ENCODE measurements around the gene DNAJC3. TPM values are rescaled to one million over a fixed set of nuclear protein-coding genes. Genes with fewer than 3 reads are reported as not detected.
A peak's percentile ranks its signal among the peaks of the same experiment; 100 is the strongest.
"Not testable (repeated sequence)": the region's sequence is repeated elsewhere in the genome, so short reads cannot be mapped to it uniquely, and the experiment has no call there.

DNAJC3 gene
- total and polyA plus RNA-seq, 2 of the 13 experiments (the other 11 are each of a cell fraction or from before 2014, with no cell fraction given) = 10.4 to 48.2 TPM

GRCh38 chr13:95660981-95661581, 15.9 kb upstream of the DNAJC3 start:
- POLR2A ChIA-PET = interaction anchor here (0.7 kb wide), 1 partner anchor 134 kb away, joined by 3 read pairs; no protein-coding TSS in a partner anchor
- no peak overlapping the region for H3K4me2 ChIP-seq (ENCODE audit: low read depth, low read length)

GRCh38 chr13:95667235-95667634, 9.7 kb upstream of the DNAJC3 start:
- H3K36me3 ChIP-seq (replicated peaks in 1 of 2; ENCODE audit: control insufficient read depth in 1 of 2, insufficient read depth in 2 of 2, low read length in 2 of 2); intact Hi-C loops (cut with micrococcal nuclease; ENCODE audit: unreplicated experiment); H2AFZ ChIP-seq (ENCODE audit: low read length); CTCF ChIA-PET (ENCODE audit: low intra/inter-chr PET ratio, low total read pairs); H3K27me3 ChIP-seq (ENCODE audit: control insufficient read depth in 1 of 2, insufficient read depth in 2 of 2, low read length in 2 of 2); H3K9ac ChIP-seq (ENCODE audit: insufficient read depth, low read depth, low read length); BruUV-seq (replicated peaks); H3K4me3 ChIP-seq (replicated peaks in 1 of 3; ENCODE audit: insufficient read depth in 1 of 3, low read depth in 2 of 3, low read length in 3 of 3); H3K4me2 ChIP-seq (ENCODE audit: low read depth, low read length); H4K20me1 ChIP-seq (ENCODE audit: insufficient read depth, low read length); DNase-seq (ENCODE audit: low spot score); FAIRE-seq; H3K79me2 ChIP-seq (ENCODE audit: insufficient read depth, low read length); ATAC-seq; POLR2A ChIA-PET; H3K27ac ChIP-seq (ENCODE audit: extremely low read length, insufficient read depth, low read length); H3K4me1 ChIP-seq (ENCODE audit: insufficient read depth, low read length); in situ Hi-C loops (cut with HindIII; ENCODE audit: extremely low pct_ligation_motif_present, low pct_unique_long_range_greater_than_20kb): not testable (repeated sequence)
- H3K9me3 ChIP-seq (ENCODE audit: low read length) = peaks cover 30% of the 10 kb centered on the region

More at GRCh38 chr13:95660981-95661581, 15.9 kb upstream of the DNAJC3 start:
- TF ChIP-seq STAG1 (CRISPR knock-in tag; IDR thresholded peaks at IDR 0.05) = peak; percentile 62
- TF ChIP-seq, protein P1, sequence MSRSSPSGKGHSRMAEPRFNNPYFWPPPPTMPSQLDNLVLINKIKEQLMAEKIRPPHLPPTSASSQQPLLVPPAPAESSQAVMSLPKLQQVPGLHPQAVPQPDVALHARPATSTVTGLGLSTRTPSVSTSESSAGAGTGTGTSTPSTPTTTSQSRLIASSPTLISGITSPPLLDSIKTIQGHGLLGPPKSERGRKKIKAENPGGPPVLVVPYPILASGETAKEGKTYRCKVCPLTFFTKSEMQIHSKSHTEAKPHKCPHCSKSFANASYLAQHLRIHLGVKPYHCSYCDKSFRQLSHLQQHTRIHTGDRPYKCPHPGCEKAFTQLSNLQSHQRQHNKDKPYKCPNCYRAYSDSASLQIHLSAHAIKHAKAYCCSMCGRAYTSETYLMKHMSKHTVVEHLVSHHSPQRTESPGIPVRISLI (CRISPR knock-in tag; IDR thresholded peaks at IDR 0.05; ENCODE audit: borderline replicate concordance) = peak; percentile 84; the same call in 1 of the 2 replicates
- TF ChIP-seq, protein P2, sequence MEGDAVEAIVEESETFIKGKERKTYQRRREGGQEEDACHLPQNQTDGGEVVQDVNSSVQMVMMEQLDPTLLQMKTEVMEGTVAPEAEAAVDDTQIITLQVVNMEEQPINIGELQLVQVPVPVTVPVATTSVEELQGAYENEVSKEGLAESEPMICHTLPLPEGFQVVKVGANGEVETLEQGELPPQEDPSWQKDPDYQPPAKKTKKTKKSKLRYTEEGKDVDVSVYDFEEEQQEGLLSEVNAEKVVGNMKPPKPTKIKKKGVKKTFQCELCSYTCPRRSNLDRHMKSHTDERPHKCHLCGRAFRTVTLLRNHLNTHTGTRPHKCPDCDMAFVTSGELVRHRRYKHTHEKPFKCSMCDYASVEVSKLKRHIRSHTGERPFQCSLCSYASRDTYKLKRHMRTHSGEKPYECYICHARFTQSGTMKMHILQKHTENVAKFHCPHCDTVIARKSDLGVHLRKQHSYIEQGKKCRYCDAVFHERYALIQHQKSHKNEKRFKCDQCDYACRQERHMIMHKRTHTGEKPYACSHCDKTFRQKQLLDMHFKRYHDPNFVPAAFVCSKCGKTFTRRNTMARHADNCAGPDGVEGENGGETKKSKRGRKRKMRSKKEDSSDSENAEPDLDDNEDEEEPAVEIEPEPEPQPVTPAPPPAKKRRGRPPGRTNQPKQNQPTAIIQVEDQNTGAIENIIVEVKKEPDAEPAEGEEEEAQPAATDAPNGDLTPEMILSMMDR (CRISPR knock-in tag; IDR thresholded peaks at IDR 0.05) = peak; percentile 53
- peak; percentile 57; the same call in 1 of the 2 replicates for TF ChIP-seq SMC3 (IDR thresholded peaks at IDR 0.05; ENCODE audit: low read length)
- no peak for TF ChIP-seq ZNF343 (CRISPR knock-in tag; IDR thresholded peaks at IDR 0.05)
- Histone ChIP-seq H3K27me3 (ENCODE audit: control insufficient read depth in 1 of 2, insufficient read depth in 2 of 2, low read length in 2 of 2) (no peaks in the 10 kb centered on the region; a peak in 1 of 5 replicates), H3K79me2 (ENCODE audit: insufficient read depth, low read length) (no peaks in the 10 kb centered on the region), H4K20me1 (ENCODE audit: insufficient read depth, low read length) (no peaks in the 10 kb centered on the region), H3K4me1 (ENCODE audit: insufficient read depth, low read length) (no peaks in the 10 kb centered on the region), H3K36me3 (replicated peaks in 1 of 2; ENCODE audit: control insufficient read depth in 1 of 2, insufficient read depth in 2 of 2, low read length in 2 of 2) (no peaks in the 10 kb centered on the region), H3K27ac (ENCODE audit: extremely low read length, insufficient read depth, low read length) (no peak overlapping the region), H2AFZ (ENCODE audit: low read length) (no peak overlapping the region), H3K9me3 (ENCODE audit: low read length) (peaks cover 4% of the 10 kb centered on the region), H3K4me3 (replicated peaks in 1 of 3; ENCODE audit: insufficient read depth in 1 of 3, low read depth in 2 of 3, low read length in 3 of 3) (no peak overlapping the region), H3K9ac (ENCODE audit: insufficient read depth, low read depth, low read length) (no peak overlapping the region)
- no TSS peak for BruUV-seq (replicated peaks)
- FAIRE-seq (peak; percentile 32), ATAC-seq (peak; percentile 34; the same call in 1 of the 3 replicates), DNase-seq (ENCODE audit: low spot score) (peak; percentile 51)
- in situ Hi-C loops (cut with HindIII; ENCODE audit: extremely low pct_ligation_motif_present, low pct_unique_long_range_greater_than_20kb) = no loop called here
- CTCF ChIA-PET (ENCODE audit: low intra/inter-chr PET ratio, low total read pairs) = interaction anchor here (0.7 to 1.9 kb wide), 4 partner anchors 37 to 173 kb away, joined by 3 to 11 read pairs (median 4); no protein-coding TSS in a partner anchor
- intact Hi-C loops (cut with micrococcal nuclease; ENCODE audit: unreplicated experiment) = loop anchor here (1.0 to 5.0 kb wide), 4 partner anchors 37 to 174 kb away; no protein-coding TSS in a partner anchor
